H1 (cell line): ENCODE measurements around the gene WEE1.

Experiments
- CEBPB ChIP-seq: IDR thresholded peaks from 2 replicates; pipeline ENCODE4 v1.6.1; 2012; ENCODE audit warnings: low read depth, low read length
- CTCF ChIP-seq, 3 experiments: IDR thresholded peaks; 1 replicate in 2 of 3; 2 replicates in 1 of 3; pipeline versions ENCODE4 v1.5.1 to v1.6.1; 2011; ENCODE audit warnings: low read length in 3 of 3, mild to moderate bottlenecking in 3 of 3, inconsistent platforms in 2 of 3, low read depth in 1 of 3, moderate library complexity in 1 of 3; ENCODE audit not compliant: insufficient read depth in 1 of 3; ENCODE audit errors: control extremely low read depth in 1 of 3
- EP300 ChIP-seq, 2 experiments: IDR thresholded peaks; 1 replicate in 1 of 2; 2 replicates in 1 of 2; pipeline ENCODE4 v1.6.1; 2011 to 2012; ENCODE audit warnings: low read depth in 2 of 2, low read length in 2 of 2, mild to moderate bottlenecking in 2 of 2, borderline replicate concordance in 1 of 2, inconsistent platforms in 1 of 2, moderate library complexity in 1 of 2
- EZH2 ChIP-seq: fragments of 200-600 bp; sonication (generic); IDR thresholded peaks from 2 replicates; pipeline ENCODE4 v1.7.1; 2012; ENCODE audit warnings: low read depth, mild to moderate bottlenecking, moderate library complexity, low read length, inconsistent platforms; ENCODE audit not compliant: severe bottlenecking
- POLR2AphosphoS5 ChIP-seq: IDR thresholded peaks from 2 replicates; pipeline ENCODE4 v1.6.1; 2011; ENCODE audit warnings: low read depth, low read length
- ZNF274 ChIP-seq: IDR thresholded peaks from 2 replicates; pipeline ENCODE4 v1.7.0; 2012; ENCODE audit warnings: low read length, borderline replicate concordance; ENCODE audit errors: extremely low read depth

GRCh38 chr11:9616042-9616675, 42.7 kb downstream of the WEE1 start:
- TF ChIP-seq POLR2AphosphoS5: no peak
- no peak for TF ChIP-seq EP300 (IDR thresholded peaks at IDR 0.05; ENCODE audit: borderline replicate concordance in 1 of 2, low read depth in 2 of 2, low read length in 2 of 2)
- no peak for TF ChIP-seq CTCF (IDR thresholded peaks at IDR 0.05; ENCODE audit: control extremely low read depth in 1 of 3, insufficient read depth in 1 of 3, low read depth in 1 of 3, low read length in 3 of 3)
- no peak for TF ChIP-seq EZH2
- no peak for TF ChIP-seq CEBPB
- TF ChIP-seq ZNF274: no peak
